ENCODE measurements around the gene PRKD3.
"Not testable (repeated sequence)": the region's sequence is repeated elsewhere in the genome, so short reads cannot be mapped to it uniquely, and the experiment has no call there.

Gene PRKD3

GRCh38 chr2:37306024-37306423 lies 18.6 kb downstream of the PRKD3 start:
- no peak for DNase-seq

DNA sequence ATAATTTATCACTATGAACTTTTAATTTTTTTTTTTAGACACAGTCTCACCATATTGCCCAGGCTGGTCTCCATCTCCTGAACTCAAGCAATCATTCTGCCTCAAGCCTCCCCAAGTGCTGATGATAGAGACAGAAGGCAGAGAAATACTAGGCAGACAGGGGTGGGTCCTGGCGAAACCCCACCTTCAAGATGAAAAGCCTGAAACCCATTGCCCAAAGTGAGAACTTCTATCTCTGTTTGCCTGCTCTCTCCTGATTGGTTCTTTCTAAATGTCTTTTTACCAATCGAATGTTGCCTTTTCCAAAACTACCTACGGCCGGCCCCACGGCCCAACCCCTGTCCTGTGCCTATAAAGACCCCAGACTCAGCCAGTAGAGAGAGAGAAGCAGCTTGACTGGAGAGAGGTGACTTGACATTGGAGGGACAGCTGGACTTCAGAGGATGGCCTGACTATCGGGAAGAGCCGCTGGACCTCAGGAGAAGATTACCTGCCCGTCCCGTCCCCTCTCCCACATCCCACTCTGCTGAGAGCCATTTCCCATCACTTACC lies 21.9 kb downstream of the PRKD3 start:
- DNase-seq, result no peak

DNA sequence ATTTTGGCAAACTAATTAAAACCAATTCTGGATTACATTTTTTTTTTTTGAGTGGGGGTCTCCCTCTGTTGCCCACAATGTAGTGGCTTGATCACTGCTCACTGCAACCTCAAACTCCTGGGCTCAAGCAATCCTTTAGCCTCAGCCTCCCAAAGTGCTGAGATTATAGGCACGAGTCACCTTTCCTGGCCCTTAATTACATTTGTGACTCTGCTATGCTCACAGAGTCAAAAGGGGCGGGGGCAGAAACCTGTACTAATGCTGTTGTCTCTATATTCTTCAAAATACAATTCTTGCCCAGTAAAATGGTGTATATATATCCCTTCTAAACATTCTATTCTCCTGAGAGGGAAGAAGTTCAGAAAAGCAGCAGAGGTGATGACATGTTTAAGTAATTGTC lies 23.2 kb downstream of the PRKD3 start:
- DNase-seq, result no peak

DNA sequence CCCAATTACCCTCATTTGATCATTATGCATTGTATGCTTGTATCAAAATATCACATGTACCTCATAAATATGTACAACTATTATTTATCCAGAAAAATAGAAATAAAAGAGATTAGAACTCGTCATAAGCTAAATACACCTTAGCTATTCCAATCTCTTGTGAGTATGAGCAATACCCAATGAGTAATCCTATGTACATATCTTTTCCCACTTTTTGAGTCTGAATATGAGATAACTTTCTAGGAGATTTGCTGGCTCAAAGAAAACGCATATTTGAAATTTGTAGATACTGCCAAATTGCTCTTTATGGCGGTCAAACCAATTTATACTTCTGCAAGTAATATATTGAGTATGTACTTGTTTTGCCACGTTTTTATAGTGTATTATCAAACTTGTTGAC lies 24.1 kb downstream of the PRKD3 start:
- DNase-seq, result no peak

DNA sequence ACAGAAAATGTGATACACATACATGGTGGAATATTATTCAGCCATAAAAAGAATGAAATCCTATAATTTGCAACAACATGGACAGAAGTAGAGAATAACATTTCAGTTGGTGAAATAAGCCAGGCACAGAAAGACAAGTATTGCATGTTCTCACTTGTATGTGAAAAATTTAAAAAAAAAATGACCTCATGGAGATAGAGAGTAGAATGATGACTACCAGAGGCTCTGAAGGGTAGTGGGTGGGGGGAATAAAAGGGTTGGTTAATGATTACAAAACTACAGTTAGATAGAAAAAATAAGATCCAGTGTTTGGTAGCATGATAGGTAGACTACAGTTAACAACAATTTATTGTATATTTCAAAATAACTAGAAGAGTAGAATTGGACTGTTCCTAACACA lies 24.5 kb downstream of the PRKD3 start:
- DNase-seq, result no peak

GRCh38 chr2:37297632-37298031 lies 27.0 kb downstream of the PRKD3 start:
- DNase-seq, result no peak

GRCh38 chr2:37295469-37296073 lies 29.1 kb downstream of the PRKD3 start:
- DNase-seq, result no peak

GRCh38 chr2:37294858-37295257 lies 29.8 kb downstream of the PRKD3 start:
- DNase-seq, result not testable (repeated sequence)

GRCh38 chr2:37291680-37292079 lies 33.0 kb downstream of the PRKD3 start:
- DNase-seq, result no peak

- DNase-seq, result no peak
Observed at GRCh38 chr2:37287966-37288365, 36.7 kb downstream of the PRKD3 start.

- no peak for DNase-seq
Observed at GRCh38 chr2:37284381-37284780, 40.3 kb downstream of the PRKD3 start.

DNA sequence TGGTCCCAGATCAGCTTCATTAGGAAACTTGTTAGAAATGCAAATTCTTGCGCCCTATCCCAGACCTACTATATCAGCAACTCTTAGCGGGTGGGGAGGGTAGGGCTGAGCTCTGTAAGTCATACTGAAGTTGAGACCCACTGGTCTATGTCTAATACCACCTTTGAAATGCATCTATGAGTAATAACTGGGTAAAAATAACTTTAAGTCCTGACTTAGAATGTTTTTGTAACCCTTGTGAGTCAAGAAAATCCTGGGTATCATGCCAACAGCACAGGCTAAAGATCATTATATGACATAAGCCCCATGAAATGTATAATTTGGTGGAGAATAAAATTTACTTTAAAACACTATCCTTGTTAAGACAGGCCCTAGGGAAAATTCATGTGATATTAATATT lies 41.4 kb downstream of the PRKD3 start:
- no peak for DNase-seq

DNA sequence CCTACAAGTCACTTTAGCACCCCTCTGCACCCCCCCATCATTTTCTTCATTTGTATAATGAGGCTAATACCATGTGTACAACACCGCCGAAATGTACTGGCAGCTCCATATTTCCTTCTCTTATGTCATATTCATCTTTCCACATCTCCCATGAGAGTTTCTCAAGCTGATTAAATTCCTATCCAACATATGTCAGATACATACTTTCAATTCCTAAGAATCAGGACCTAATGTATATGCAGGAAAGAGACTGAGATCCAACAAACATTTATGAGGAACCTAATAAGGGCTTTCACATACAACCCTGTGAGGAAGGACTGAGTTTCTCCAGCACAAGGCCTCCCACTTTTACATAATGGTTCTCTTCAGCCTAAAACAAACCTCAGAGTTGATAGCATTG lies 41.9 kb downstream of the PRKD3 start:
- no peak for DNase-seq

DNA sequence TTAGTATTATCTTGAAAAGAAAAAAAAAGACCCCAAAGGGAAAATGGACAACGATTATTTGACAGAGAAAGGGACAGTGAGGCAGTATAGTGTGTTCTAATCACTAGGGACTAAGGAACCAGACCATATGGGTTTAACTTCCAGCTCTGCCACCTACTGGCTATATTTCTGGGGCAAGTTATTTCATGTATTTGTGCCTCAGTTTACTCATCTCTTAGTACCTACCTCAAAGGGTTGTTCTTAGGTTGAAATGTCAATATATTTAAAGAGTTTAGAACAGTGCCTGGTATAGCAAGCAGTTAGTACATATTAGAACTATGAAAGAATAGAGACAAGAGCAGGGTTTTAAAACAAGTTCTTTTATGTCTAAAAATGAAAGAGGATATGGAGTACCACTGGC lies 42.7 kb downstream of the PRKD3 start:
- DNase-seq, result no peak

DNA sequence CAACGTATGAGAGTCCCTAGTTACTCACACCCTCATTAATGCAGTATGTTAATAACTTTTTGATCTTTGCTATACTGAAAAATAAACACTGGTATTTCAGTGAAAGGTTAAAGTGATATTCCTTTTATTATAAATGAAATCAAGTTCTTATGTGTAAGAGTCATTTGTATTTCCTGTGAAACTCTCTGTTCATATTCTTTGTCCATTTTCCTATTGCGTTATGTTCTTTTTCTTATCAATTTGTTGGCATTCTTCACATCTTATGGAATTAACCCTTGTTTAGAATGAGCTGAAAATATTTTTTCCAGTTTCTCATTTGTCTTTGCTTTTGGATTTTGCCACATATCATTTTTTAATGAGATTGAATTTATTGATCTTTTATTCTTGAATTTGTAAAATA lies 48.3 kb downstream of the PRKD3 start:
- DNase-seq, result no peak
